Psoas muscle (tissue), 8 donors: Measurements from ENCODE around the gene CLHC1. TPM values are rescaled to one million over a fixed set of nuclear protein-coding genes. Genes with fewer than 3 reads are reported as not detected.

Experiments
- ATAC-seq, 4 donors: fragments of 200-7000 bp; cut with Tn5 transposase; one replicate each; pipeline ENCODE4 v1.9.1; 2020; ENCODE audit warnings: moderate library complexity in 3 of 4, mild to moderate bottlenecking in 2 of 4
- DNase-seq, 2 donors: peaks; one replicate each; pipeline ENCODE4 v3.0.0-alpha.2; 2020
- H3K27ac ChIP-seq: fragments of 200-600 bp; one replicate; pipeline ENCODE4 v1.8.0; 2022
- H3K27me3 ChIP-seq, 3 donors: fragments of 200-600 bp in 1 of 3; one replicate each; pipeline versions ENCODE4 v1.6.1 to v1.8.0; 2013 to 2022; ENCODE audit warnings: low read length in 2 of 3, mild to moderate bottlenecking in 2 of 3, moderate library complexity in 1 of 3; ENCODE audit not compliant: insufficient read depth in 3 of 3
- H3K36me3 ChIP-seq, 2 donors: fragments of 200-600 bp in 1 of 2; one replicate each; pipeline versions ENCODE4 v1.6.1 to v1.8.0; 2013 to 2022; ENCODE audit warnings: low read depth in 1 of 2, mild to moderate bottlenecking in 1 of 2, moderate library complexity in 1 of 2; ENCODE audit not compliant: insufficient read depth in 1 of 2
- H3K4me1 ChIP-seq: fragments of 200-600 bp; one replicate; pipeline ENCODE4 v1.8.0; 2022
- H3K4me3 ChIP-seq: fragments of 200-600 bp; one replicate; pipeline ENCODE4 v1.8.0; 2022; ENCODE audit warnings: mild to moderate bottlenecking
- H3K9me3 ChIP-seq: fragments of 200-600 bp; one replicate; pipeline ENCODE4 v1.8.0; 2022
- CTCF ChIP-seq: fragments of 200-600 bp; IDR thresholded peaks from one replicate; pipeline ENCODE4 v1.8.0; 2022; ENCODE audit warnings: antibody characterized with exemption
- WGBS, 3 donors: extraction: QIAGEN DNeasy Blood & Tissue Kit; methylation state at CpG; one replicate each; pipeline versions ENCODE4 v1.1.6 to v1.1.7; 2013; 5-methylcytosine and 5-hydroxymethylcytosine counted together
- intact Hi-C, 2 donors: fragments of 100-400 bp; cut with DNase I; formaldehyde crosslinking; loops; one replicate each; pipeline versions ENCODE4 v1.11.0 to v1.14.2; 2022
- polyA plus RNA-seq, 3 donors: library from polyadenylated mRNA; stranded (reverse); fragments of 200-250 nt; gene quantifications; one replicate each; pipeline ENCODE4 v1.2.3, GENCODE V29; 2013
- total RNA-seq, 4 donors: library from RNA; stranded (reverse); fragmentation: NEBNext Ultra II Directional in 2 of 4; extraction: Animal tissue kit (Norgen Biotek cat#: 25700) in 2 of 4; gene quantifications; one replicate each; pipeline versions ENCODE4 v1.2.1 to v1.2.4, GENCODE V29; 2021 to 2023
- donor health status: healthy with polysubstance abuse.
- donor health status: DM: no; HTN: no; CAD: no; lungs with moderate emphysema.
- donor health status: Bipolar disorder and iron deficiency.
- donor health status: healthy.
- donor health status: DM: yes; HTN: yes; CAD: no.
- donor health status: DM: no; HTN: no; CAD: no.
- donor health status: DM: no; HTN: no; CAD: no.
- donor health status: DM: yes; HTN: yes; CAD: no.

CLHC1 gene
- total and polyA plus RNA-seq, 7 donors, result 0.47 to 6.8 (median 3.2) TPM

- no peak for TF ChIP-seq CTCF
- peaks cover 7% of the 10 kb centered on the region for H3K4me1 ChIP-seq
- H3K27me3 ChIP-seq, result no peaks in the 10 kb centered on the region
- DNase-seq, result no peak
- ATAC-seq, result no peak
- H3K27ac ChIP-seq, result no peak overlapping the region
- no peaks in the 10 kb centered on the region for H3K36me3 ChIP-seq
- H3K9me3 ChIP-seq, result no peaks in the 10 kb centered on the region
- no peak overlapping the region for H3K4me3 ChIP-seq
- WGBS, 3 donors, result 75 to 83% (median 78%) methylated on average over 14 of the region's 14 CpGs
- intact Hi-C loops, result no loop called here
Measured at GRCh38 chr2:55152475-55153412, 79.3 kb downstream of the CLHC1 start.

- no peak overlapping the region for H3K27ac ChIP-seq
- H3K9me3 ChIP-seq, result no peaks in the 10 kb centered on the region
- peaks cover 7% of the 10 kb centered on the region for H3K4me1 ChIP-seq
- no peaks in the 10 kb centered on the region for H3K27me3 ChIP-seq
- ATAC-seq (no peak), DNase-seq (no peak)
- intact Hi-C loops, result no loop called here
- no peak overlapping the region for H3K4me3 ChIP-seq
- TF ChIP-seq CTCF, result no peak
- H3K36me3 ChIP-seq, result no peaks in the 10 kb centered on the region
Measured at GRCh38 chr2:55151733-55152433, 80.2 kb downstream of the CLHC1 start.

- no peak overlapping the region for H3K27ac ChIP-seq
- H3K27me3 ChIP-seq, result no peaks in the 10 kb centered on the region
- intact Hi-C loops, result no loop called here
- no peak for ATAC-seq
- H3K9me3 ChIP-seq, result no peaks in the 10 kb centered on the region
- no peaks in the 10 kb centered on the region for H3K36me3 ChIP-seq
- H3K4me1 ChIP-seq, result peaks cover 5% of the 10 kb centered on the region
- no peak overlapping the region for H3K4me3 ChIP-seq
- no peak for DNase-seq
- no peak for TF ChIP-seq CTCF
- 94 to 98% (median 95%) methylated on average over 3 of the region's 3 CpGs for WGBS, 3 donors
Measured at GRCh38 chr2:55150834-55151233, 81.3 kb downstream of the CLHC1 start.

- no peak overlapping the region for H3K4me3 ChIP-seq
- WGBS, 3 donors, result 63 to 69% (median 65%) methylated on average over 2 of the region's 2 CpGs
- intact Hi-C loops, result no loop called here
Measured at GRCh38 chr2:55148269-55148668, 83.8 kb downstream of the CLHC1 start.

More at GRCh38 chr2:55148269-55148668, 83.8 kb downstream of the CLHC1 start:
- Histone ChIP-seq H3K4me1 (no peaks in the 10 kb centered on the region), H3K9me3 (no peaks in the 10 kb centered on the region), H3K27me3 (no peaks in the 10 kb centered on the region), H3K27ac (no peak overlapping the region), H3K36me3 (no peaks in the 10 kb centered on the region)
- ATAC-seq (no peak), DNase-seq (no peak)
- TF ChIP-seq CTCF, result no peak
